AG10803 (cell line): ENCODE measurements around the gene BLNK.

Source experiments
- DNase-seq: peaks from one replicate; pipeline ENCODE4 v3.0.0; 2010; ENCODE audit warnings: low read depth
- H3K4me3 ChIP-seq: 2 replicates; pipeline ENCODE4 v1.5.1; 2011; ENCODE audit warnings: mild to moderate bottlenecking, low read length, control low read depth
- CTCF ChIP-seq: conservative IDR thresholded peaks from 2 replicates; pipeline ENCODE4 v1.5.1; 2011; ENCODE audit warnings: mild to moderate bottlenecking, low read length, control low read depth, inconsistent platforms

The BLNK gene

GRCh38 chr10:96238646-96239623, 32.4 kb downstream of the BLNK start:
- DNase-seq, result no peak
- H3K4me3 ChIP-seq, result no peak overlapping the region
- no peak for TF ChIP-seq CTCF

GRCh38 chr10:96236876-96237275, 34.5 kb downstream of the BLNK start:
- TF ChIP-seq CTCF, result no peak
- DNase-seq, result no peak
- H3K4me3 ChIP-seq, result no peak overlapping the region

GRCh38 chr10:96236090-96236478, 35.3 kb downstream of the BLNK start:
- no peak for DNase-seq
- no peak overlapping the region for H3K4me3 ChIP-seq
- TF ChIP-seq CTCF, result no peak

- DNase-seq, result no peak
- no peak for TF ChIP-seq CTCF
- H3K4me3 ChIP-seq, result no peak overlapping the region
These were observed 35.9 kb downstream of the BLNK start for GRCh38 chr10:96235326-96236089.

- H3K4me3 ChIP-seq, result no peak overlapping the region
- no peak for DNase-seq
- TF ChIP-seq CTCF, result no peak
These were observed 37.4 kb downstream of the BLNK start for GRCh38 chr10:96233959-96234358.

- DNase-seq, result no peak
- H3K4me3 ChIP-seq, result no peak overlapping the region
- no peak for TF ChIP-seq CTCF
These were observed 40.8 kb downstream of the BLNK start for GRCh38 chr10:96230527-96230926.

GRCh38 chr10:96229568-96230030, 41.8 kb downstream of the BLNK start:
- peak; percentile 57 for TF ChIP-seq CTCF
- H3K4me3 ChIP-seq, result no peak overlapping the region
- peak; percentile 55 for DNase-seq
